Suppressor macrophage treated with lipopolysaccharide for 1 hour (primary cell): Measurements from ENCODE around the gene DCANP1.
A peak's percentile ranks its signal among the peaks of the same experiment; 100 is the strongest.

Source experiments
- DNase-seq, 3 donors: peaks; one replicate each; pipeline ENCODE4 v3.0.0-alpha.2; 2020 to 2022

Gene DCANP1

GRCh38 chr5:135440916-135441315 is 6.2 kb downstream of the DCANP1 start:
- DNase-seq: no peak

GRCh38 chr5:135439231-135440205 is 7.6 kb downstream of the DCANP1 start:
- DNase-seq: peak in 1 of 3 donors; percentile 45

DNA sequence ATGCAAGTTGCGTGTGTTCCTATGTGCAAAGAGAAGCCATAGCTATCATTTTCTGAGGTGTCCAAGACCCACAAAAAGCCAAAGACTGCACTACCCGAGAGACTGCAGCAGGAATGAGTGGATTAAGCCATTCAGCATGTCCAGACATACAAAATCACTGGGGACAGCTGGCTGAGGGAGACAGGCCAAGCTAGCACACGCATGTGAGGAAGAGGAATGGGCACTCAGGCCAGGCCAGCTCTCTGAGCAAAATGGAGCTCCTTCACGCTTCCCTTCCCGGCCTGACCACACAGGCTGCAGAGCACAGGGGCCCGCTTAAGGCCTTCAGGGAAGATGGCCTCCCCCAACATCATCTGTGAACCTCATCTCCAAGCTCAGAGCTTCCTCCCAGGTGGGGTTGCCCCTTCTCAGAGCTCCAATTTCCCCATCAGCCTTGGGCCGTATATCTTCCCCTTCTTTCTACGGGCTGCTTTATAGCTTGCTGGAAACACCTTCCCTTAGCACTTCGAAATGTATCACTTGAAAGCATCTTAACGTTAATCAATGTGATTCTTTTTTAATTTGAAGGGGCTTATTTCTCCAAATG is 8.4 kb downstream of the DCANP1 start:
- no peak for DNase-seq

- DNase-seq: peak in 2 of 3 donors; percentile 46 to 62
Measured at GRCh38 chr5:135437796-135438560, 9.2 kb downstream of the DCANP1 start.

DNA sequence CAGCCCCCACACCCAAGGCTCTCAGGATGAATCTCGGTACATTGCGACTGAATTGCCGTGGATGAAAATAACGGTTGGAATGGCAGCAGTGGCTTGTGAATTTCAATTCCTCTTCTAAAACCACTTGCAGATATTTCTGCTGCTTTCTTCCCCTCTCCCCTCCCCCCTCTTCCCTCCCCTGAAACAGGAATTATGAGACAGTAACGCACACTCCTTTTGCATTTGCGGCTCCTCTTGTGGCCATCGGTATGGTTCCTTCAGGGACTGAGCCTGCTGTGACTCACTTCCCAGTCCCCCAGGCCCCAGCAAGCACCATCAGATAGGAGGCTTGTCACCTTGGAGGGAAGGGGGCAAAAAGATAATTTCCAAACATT is 9.7 kb downstream of the DCANP1 start:
- peak; percentile 70 to 73 (median 71) for DNase-seq

GRCh38 chr5:135436951-135437418 is 10.2 kb downstream of the DCANP1 start:
- no peak for DNase-seq

- no peak for DNase-seq
Measured at GRCh38 chr5:135435467-135436330, 11.4 kb downstream of the DCANP1 start.

- no peak for DNase-seq
Measured at GRCh38 chr5:135434591-135435466, 12.3 kb downstream of the DCANP1 start.

DNA sequence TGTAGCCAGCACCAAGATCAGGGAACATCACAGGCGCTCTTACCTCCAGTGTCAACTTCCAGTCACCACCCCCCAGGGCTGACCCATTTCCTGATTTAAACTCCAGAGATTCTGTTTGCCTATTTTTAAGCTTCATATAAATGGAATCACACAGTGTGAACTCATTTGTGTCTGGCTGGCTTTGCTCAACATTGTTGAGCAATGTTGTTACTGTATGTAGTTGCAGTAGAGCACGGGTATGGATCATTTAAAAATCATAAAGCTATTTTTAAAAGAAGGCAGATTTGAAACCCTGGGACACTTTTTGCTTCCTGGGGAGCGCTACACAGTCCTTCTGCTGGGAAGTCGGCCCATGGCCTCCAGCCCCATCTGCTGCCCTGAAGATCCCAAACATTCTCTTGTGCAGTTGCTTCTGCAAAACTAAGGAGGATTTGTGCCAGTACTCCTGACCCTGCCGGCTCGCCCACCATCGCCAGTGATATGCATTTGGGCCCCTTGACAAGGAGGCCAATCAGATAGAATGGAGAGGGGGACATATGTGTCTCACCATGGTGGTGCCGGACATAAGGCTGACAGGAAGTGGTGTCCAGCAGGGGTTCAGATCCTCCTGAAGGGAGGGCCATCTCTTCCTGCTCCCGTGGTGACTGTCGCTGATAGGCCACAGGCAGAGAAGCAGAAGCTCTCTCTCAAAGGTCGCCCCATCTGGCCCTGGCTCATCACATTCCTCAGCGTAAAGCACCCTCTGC is 13.3 kb downstream of the DCANP1 start:
- DNase-seq: peak; percentile 70 to 83 (median 74)

GRCh38 chr5:135432113-135432512 is 15.0 kb downstream of the DCANP1 start:
- DNase-seq: no peak

GRCh38 chr5:135430135-135430437 is 17.1 kb downstream of the DCANP1 start:
- no peak for DNase-seq

DNA sequence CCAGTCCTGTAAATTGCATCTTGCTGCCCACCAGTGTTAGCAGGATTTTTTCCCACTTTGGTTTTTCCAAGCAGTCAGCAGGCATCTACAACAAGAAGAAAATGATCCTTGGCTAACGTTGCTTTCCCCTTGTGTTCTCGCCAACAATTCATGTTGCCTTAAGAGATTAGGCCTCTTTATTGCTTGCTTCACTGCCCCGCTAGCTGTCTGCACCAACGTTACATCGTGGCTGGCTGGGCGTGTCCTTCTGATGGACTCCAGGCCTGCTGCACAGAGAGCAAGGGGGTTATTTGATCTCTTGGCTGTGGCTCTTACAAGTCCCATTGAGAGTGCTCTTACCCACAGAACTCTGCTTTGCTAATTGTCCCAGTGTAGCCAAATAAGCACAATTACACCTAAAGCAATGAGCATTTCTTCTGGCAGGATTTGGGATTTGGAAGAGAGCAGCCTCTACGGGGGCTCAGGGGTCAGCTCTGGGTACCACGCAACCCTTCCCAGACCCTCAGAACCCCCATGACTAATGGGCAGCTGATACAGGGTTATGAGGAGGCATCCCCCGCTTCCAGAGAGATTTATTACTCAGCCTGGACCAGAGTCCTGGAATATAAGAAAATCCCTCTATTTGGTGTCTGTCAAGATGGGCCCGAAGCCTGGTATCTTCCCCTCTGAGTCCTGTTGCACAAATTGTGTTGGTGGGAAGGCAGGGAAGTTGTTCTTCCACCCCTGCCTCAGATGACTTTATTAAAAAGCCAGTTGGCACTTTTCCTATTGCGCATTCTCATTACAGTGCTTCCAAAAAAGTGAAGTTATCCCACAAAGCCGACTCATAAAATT is 17.6 kb downstream of the DCANP1 start:
- peak in 1 of 3 donors; percentile 38 for DNase-seq

DNA sequence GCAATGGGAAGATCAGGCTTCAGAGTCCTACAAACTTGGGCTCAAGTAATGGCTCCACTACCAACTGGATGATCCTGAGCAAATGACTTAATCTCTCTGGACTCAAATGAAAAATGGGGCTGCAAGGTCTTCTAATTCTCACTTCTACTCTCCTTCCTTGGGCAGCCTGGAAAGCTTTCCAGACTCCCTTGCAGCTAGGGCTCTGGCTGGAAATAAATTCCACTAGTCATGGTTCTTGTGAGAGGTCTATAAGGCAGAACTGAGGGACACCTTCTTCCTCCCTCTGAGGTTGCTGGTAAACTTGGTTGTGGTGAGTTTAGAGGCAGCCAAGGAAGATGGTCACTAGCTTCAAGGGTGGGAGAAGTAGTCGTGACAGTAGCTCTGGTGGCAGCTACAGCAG is 18.6 kb downstream of the DCANP1 start:
- DNase-seq: no peak

DNA sequence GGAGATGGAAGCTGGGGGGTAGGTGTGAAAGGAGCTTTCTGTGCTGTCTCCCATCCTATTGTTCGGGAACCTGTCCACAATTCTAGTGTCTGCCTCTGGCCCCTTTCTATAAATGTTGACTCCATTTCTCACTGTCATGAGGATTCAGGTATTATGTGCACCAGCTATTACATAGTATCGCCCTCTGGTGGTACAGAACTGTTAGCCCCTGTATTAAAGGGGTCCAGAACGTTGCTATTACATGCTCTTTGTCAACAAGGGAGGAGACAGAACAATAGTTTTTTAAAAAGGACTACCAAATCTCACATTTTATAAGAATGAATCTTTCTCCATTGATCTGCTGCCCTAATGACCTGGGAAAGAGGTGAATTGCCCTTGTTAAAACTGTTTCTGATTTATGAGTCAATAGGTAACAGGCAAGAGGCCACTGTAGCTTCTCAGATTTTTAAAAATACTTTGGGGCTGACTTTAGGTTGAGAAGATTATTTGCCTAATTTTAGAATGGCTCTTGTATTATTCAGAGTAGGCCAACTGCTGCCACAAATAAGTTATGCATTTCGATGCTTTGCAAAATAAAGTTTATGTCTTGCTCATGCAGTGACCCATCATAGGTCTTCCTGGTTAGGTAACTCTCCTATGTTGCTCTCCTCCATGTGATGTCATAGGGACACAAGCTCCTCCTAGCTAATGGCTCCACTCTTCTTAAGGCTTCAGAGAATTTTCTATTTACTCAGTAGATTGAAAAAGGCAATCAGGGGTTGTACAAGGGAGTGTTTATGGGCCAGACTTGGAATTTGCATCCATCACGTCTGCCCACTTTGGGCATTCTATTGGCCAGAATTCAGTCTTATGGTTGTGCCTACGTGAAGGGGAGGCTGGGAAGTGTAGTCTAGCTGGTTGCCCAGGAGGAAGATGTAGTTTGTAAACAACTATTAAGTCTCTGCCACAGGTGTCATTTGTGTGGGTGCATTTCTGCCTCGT is 20.8 kb downstream of the DCANP1 start:
- DNase-seq: peak; percentile 66 to 69 (median 69)

GRCh38 chr5:135425641-135426040 is 21.5 kb downstream of the DCANP1 start:
- no peak for DNase-seq

DNA sequence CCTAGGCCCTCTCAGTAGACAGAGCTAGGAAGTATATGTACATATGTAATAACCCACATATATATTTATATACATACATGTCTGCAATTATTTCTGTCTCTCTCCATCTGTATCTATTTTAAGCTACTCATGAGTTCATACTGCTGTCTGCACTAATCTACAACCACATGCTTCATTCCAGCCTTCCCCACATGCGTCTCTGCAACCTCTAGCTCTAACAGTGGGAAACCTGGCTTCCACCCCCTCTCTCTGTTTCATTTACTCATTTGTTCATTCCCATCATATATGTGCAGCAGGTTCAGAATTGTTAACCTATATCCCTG is 23.3 kb downstream of the DCANP1 start:
- no peak for DNase-seq

DNA sequence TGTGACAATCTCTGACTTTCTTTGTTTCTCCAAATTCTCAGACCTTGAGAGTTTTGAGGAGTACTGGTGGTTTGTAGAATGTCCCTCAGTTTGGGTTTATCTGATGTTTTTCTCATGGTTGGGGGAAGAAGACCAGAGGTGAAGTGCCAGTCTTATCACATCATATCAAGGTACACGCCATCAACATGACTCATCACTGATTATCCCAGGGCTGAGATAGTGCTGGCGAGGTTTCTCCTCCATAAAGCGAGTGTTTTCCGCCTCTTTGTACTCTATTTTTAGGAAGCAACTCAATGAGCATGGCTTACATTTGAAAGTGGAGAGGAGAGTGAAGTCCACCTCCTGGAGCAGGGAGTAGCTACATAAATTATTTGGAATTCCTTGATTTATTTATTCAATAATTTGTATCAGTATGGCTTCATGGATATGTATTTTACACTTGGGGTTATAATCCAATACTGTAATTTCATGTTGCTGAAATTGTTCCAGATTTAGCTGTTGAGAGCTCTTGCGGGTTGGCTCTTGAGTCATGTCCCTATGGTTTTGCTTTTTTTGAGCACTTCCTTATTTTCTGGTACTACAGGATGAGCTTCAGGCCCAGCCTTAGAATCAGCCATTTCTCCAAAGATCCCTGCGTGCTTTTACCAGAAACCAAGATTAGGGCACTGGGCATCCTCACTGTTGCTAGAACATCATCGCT is 23.9 kb downstream of the DCANP1 start:
- peak; percentile 66 to 81 (median 81) for DNase-seq

DNA sequence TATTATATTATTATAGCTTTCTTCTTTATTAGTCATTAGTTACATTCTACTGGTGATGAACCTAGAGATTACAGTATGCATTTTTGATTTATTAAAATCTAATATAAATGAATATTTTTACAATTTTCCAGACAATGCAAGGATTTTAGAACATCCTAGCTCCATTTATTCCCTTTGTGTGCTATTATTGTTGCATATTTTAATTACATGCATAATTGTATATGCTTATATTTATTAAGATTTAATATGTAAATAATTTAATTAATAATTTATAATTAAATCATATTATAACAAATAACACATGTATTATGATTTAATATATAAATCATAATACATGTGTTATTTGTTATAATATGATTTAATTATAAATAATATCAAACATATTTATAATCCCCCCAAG is 24.7 kb downstream of the DCANP1 start:
- DNase-seq: no peak
